ENCODE measurements around the gene HECTD1. TPM values are rescaled to one million over a fixed set of nuclear protein-coding genes. Genes with fewer than 3 reads are reported as not detected.

HECTD1 gene
- total RNA-seq, 4 donors from 2014 or later = 177 to 224 (median 206) TPM

DNA sequence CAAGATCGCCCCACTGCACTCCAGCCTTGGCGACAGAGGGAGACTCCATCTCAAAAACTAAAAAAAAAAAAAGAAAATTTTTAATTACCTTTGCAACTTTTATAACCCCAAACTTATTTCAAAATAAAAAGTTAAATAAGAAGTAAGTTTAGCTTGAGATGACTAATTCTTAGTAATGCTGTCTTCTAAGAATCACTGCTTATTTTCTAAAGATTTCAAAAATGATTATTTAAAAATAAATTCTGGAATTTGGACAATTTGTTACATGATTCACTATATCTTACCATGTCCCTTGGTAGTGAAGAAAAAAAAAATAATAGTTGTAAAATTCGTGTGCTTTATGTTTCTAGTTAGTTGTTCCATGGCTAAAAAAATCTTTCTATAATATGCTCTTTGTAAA, 11.6 kb upstream of the HECTD1 start:
- 78% methylated on average over 3 of the region's 3 CpGs for WGBS
- DNase-seq (ENCODE audit: extremely low spot score) = no peak
- H3K27ac ChIP-seq (replicated peaks in 1 of 4) = no peak overlapping the region
- H3K9me3 ChIP-seq = no peaks in the 10 kb centered on the region
- no peak for TF ChIP-seq EP300 (IDR thresholded peaks at IDR 0.05)
- TF ChIP-seq, protein P1, sequence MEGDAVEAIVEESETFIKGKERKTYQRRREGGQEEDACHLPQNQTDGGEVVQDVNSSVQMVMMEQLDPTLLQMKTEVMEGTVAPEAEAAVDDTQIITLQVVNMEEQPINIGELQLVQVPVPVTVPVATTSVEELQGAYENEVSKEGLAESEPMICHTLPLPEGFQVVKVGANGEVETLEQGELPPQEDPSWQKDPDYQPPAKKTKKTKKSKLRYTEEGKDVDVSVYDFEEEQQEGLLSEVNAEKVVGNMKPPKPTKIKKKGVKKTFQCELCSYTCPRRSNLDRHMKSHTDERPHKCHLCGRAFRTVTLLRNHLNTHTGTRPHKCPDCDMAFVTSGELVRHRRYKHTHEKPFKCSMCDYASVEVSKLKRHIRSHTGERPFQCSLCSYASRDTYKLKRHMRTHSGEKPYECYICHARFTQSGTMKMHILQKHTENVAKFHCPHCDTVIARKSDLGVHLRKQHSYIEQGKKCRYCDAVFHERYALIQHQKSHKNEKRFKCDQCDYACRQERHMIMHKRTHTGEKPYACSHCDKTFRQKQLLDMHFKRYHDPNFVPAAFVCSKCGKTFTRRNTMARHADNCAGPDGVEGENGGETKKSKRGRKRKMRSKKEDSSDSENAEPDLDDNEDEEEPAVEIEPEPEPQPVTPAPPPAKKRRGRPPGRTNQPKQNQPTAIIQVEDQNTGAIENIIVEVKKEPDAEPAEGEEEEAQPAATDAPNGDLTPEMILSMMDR (IDR thresholded peaks at IDR 0.05) = no peak
- TF ChIP-seq POLR2AphosphoS5 (IDR thresholded peaks at IDR 0.05) = no peak
- TF ChIP-seq POLR2A (IDR thresholded peaks at IDR 0.05; ENCODE audit: low read depth) = no peak
- H3K4me3 ChIP-seq = no peak overlapping the region
- H3K36me3 ChIP-seq = no peaks in the 10 kb centered on the region
- H3K4me1 ChIP-seq = no peaks in the 10 kb centered on the region
- intact Hi-C loops (cut with DNase I) = no loop called here
- H3K27me3 ChIP-seq = no peaks in the 10 kb centered on the region

DNA sequence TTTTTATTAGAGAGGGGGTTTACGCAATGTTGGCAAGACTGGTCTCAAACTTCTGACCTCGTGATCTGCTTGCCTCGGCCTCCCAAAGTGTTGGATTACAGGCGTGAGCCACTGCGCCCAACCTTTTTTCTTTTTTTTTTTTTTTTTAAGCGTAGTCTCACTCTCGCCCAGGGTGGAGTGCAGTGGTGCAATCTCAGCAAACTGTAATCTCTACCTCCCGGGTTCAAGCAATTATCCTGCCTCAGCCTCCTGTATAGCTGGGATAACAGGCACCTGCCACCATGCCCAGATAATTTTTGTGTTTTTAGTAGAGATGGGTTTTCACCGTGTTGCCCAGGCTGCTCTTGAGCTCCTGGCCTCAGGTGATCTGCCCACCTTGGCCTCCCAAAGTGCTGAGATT, 8.8 kb upstream of the HECTD1 start:
- DNase-seq (ENCODE audit: extremely low spot score) = no peak
- no peak overlapping the region for H3K27ac ChIP-seq (replicated peaks in 1 of 4)
- TF ChIP-seq POLR2AphosphoS5 (IDR thresholded peaks at IDR 0.05) = no peak
- WGBS = 95% methylated on average over 9 of the region's 9 CpGs
- intact Hi-C loops (cut with DNase I) = no loop called here
- H3K4me3 ChIP-seq = no peak overlapping the region
- no peaks in the 10 kb centered on the region for H3K9me3 ChIP-seq
- H3K36me3 ChIP-seq = no peaks in the 10 kb centered on the region
- peaks cover 0 to 4% (median 0%) of the 10 kb centered on the region in 4 donors for H3K4me1 ChIP-seq
- H3K27me3 ChIP-seq = no peaks in the 10 kb centered on the region

DNA sequence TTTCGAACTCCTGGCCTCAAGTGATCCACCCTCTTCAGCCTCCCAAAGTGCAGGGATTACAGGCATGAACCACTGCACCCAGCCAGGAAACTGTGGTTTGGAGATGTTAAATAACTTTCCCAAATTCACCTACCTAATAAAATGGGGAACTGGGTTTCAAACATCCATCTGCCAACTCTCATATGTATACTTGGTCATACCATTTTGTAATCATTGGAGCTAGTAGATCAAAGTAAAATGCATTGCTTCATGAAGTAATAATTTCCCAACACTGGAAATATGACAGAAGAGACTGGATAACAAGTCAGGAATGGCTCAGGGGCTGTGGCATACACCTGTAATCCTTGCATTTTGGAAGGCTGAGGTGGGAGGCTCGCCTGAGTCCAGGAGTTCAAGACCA, 5.3 kb upstream of the HECTD1 start:
- intact Hi-C loops (cut with DNase I) = no loop called here
- H3K27me3 ChIP-seq = no peaks in the 10 kb centered on the region

DNA sequence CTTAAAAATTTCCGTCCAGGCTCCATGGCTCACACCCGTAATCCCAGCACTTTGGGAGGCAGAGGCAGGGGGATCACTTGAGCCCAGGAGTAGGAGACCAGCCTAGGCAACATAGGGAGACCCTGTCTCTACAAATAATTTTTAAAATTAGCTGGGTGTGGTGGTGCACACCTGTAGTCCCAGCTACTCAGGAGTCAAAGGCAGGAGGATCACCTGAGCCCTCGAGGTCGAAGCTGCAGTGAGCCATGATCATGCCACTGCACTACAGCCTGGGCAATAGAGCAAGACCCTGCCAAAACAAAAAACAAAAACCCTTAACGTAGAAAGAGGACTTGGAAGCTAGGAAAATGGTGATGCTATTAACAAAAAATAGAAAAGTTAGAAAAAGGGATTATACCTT, 2.0 kb upstream of the HECTD1 start:
- DNase-seq (ENCODE audit: extremely low spot score) = no peak
- Histone ChIP-seq H3K27ac (replicated peaks in 1 of 4) (peak overlapping the region; percentile 93 to 100 (median 100)), H3K4me1 (peaks cover 16 to 39% (median 36%) of the 10 kb centered on the region in 4 donors), H3K9me3 (no peaks in the 10 kb centered on the region), H3K36me3 (no peaks in the 10 kb centered on the region), H3K4me3 (no peak overlapping the region), H3K27me3 (no peaks in the 10 kb centered on the region)
- WGBS = 96% methylated on average over 5 of the region's 5 CpGs
- intact Hi-C loops (cut with DNase I) = loop anchor here (5.0 to 10.0 kb wide), 4 partner anchors 42 to 145 kb away; no protein-coding TSS in a partner anchor
- no peak for TF ChIP-seq POLR2AphosphoS5 (IDR thresholded peaks at IDR 0.05)
- TF ChIP-seq, protein P1 (IDR thresholded peaks at IDR 0.05) = no peak
- no peak for TF ChIP-seq EP300 (IDR thresholded peaks at IDR 0.05)
- no peak for TF ChIP-seq POLR2A (IDR thresholded peaks at IDR 0.05; ENCODE audit: low read depth)

More for the DNA sequence above, 5.3 kb upstream of the HECTD1 start:
- no peak overlapping the region for H3K4me3 ChIP-seq
- no peaks in the 10 kb centered on the region for H3K9me3 ChIP-seq
- H3K4me1 ChIP-seq = peaks cover 10 to 29% (median 25%) of the 10 kb centered on the region in 4 donors
- TF ChIP-seq EP300 (IDR thresholded peaks at IDR 0.05) (no peak), POLR2AphosphoS5 (IDR thresholded peaks at IDR 0.05) (no peak), POLR2A (IDR thresholded peaks at IDR 0.05; ENCODE audit: low read depth) (no peak)
- TF ChIP-seq, protein P1 (IDR thresholded peaks at IDR 0.05) = no peak
- no peak overlapping the region for H3K27ac ChIP-seq (replicated peaks in 1 of 4)
- no peaks in the 10 kb centered on the region for H3K36me3 ChIP-seq
- DNase-seq (ENCODE audit: extremely low spot score) = no peak
- 100% methylated on average over 2 of the region's 2 CpGs for WGBS

DNA sequence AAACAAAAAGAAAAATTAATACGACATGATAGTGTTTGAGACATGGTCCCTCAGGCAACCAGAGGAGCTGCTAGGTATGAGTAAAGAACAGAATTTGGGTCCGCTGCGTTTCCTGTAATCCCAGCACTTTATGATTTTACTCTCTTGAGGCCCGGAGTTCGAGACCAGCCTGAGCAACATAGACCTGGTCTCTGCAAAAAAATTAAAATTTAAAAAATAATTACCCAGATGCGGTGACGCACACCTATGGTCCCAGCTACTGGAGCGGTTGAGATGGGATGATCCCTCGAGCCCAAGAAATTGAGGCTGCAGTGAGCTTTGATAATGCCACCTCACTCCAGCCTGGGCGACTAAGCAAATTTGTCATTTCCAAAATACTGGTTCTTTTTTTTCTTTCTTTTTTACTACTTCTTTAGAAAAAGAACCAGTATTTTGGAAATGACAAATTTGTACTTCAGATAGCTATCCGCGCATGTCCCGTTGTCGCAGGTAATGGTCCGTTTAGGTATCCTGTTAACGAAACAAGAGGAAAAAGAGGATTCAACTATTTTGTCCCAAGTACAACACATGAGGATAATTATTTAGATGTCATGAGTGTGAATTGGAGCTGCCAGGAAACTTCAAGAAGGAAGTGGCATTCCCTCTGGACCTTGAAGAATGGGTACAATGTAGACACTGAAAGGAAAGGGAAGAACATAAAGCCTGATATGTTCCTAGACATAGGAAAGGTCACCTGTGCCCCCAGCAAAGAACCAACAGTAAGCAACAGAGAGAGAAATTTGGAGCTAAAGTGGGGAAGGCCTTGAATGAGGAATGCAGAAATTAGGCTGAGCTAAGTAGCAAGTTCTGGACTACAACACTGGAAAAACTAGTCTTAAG, 1.2 kb upstream of the HECTD1 start:
- 74% methylated on average over 16 of the region's 16 CpGs for WGBS
- Histone ChIP-seq H3K27me3 (no peaks in the 10 kb centered on the region), H3K36me3 (peaks cover 0 to 6% (median 2%) of the 10 kb centered on the region in 4 donors), H3K4me1 (peaks cover 16 to 45% (median 43%) of the 10 kb centered on the region in 4 donors), H3K4me3 (peak overlapping the region; percentile 60 to 98 (median 84)), H3K27ac (replicated peaks in 1 of 4) (peak overlapping the region; percentile 93 to 100 (median 100)), H3K9me3 (no peaks in the 10 kb centered on the region)
- TF ChIP-seq POLR2A (IDR thresholded peaks at IDR 0.05; ENCODE audit: low read depth) = no peak
- no peak for TF ChIP-seq POLR2AphosphoS5 (IDR thresholded peaks at IDR 0.05)
- no peak for TF ChIP-seq EP300 (IDR thresholded peaks at IDR 0.05)
- TF ChIP-seq, protein P1 (IDR thresholded peaks at IDR 0.05) = no peak
- no peak for DNase-seq (ENCODE audit: extremely low spot score)
- intact Hi-C loops (cut with DNase I) = loop anchor here (5.0 to 10.0 kb wide), 4 partner anchors 41 to 146 kb away; no protein-coding TSS in a partner anchor
